ENCODE measurements around the gene SECISBP2.

The SECISBP2 gene

DNA sequence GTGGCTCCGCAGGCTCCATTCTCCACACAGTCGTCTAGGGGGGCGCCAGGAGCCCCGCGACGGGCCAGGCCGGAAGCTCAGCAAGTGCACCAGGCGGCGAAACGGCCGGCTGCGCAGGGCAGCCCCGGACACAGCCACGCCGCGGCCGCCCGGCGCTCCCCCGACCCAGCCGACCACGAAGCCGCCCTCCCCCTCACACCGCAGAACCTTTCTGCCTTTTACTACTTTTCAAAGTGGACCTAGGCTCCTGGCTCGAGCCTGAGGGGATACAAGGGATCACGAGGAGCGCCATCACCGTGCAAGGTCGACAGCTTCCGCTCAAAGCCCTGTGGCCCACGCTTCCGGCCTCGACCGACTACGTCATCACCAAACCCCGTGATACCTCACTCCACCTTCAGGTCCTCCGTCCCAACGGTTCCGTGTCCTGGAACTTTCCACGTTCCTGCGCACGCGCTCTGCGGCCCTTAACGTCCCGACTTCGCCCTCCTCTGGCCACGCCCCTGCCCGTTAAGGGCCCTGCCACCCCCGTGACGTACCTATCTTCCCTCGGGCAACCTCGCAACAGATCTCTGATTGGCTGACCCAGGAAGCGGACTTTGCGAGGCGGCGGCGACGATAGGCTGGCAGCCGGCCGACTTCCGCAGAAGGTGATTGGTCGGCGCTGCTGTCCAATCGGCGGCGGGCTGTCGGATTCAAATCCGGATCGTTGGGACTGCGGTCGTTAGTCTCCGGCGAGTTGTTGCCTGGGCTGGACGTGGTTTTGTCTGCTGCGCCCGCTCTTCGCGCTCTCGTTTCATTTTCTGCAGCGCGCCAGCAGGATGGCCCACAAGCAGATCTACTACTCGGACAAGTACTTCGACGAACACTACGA, 7.6 kb upstream of the SECISBP2 start, which contains the start of gene CKS2 (continued):
- TF ChIP-seq ZNF529 (tag by site-specific recombination; IDR thresholded peaks at IDR 0.05; ENCODE audit: insufficient replicate concordance) (no peak), KLF1 (tag by site-specific recombination; IDR thresholded peaks at IDR 0.05) (no peak), ZNF433 (tag by site-specific recombination; IDR thresholded peaks at IDR 0.05; ENCODE audit: low read depth) (no peak), BCL11B (tag by site-specific recombination; IDR thresholded peaks at IDR 0.05; ENCODE audit: low read depth) (no peak), YY2 (tag by site-specific recombination; IDR thresholded peaks at IDR 0.05) (peak; percentile 58; the same call in 1 of the 2 replicates), ZNF10 (tag by site-specific recombination; IDR thresholded peaks at IDR 0.05) (peak; percentile 72), SP7 (tag by site-specific recombination; IDR thresholded peaks at IDR 0.05) (peak; percentile 32; the same call in 1 of the 2 replicates), ZBTB21 (tag by site-specific recombination; IDR thresholded peaks at IDR 0.05) (peak; percentile 98), GLI4 (tag by site-specific recombination; IDR thresholded peaks at IDR 0.05) (no peak), ZNF211 (tag by site-specific recombination; IDR thresholded peaks at IDR 0.05; ENCODE audit: low read depth) (no peak), ZNF600 (tag by site-specific recombination; IDR thresholded peaks at IDR 0.05) (peak; percentile 66; the same call in 1 of the 2 replicates), ZNF274 (IDR thresholded peaks at IDR 0.05; ENCODE audit: low read length) (no peak), ZNF274 (tag by site-specific recombination; IDR thresholded peaks at IDR 0.05; ENCODE audit: borderline replicate concordance) (no peak), ZNF777 (tag by site-specific recombination; IDR thresholded peaks at IDR 0.05; ENCODE audit: borderline replicate concordance) (no peak), SP2 (tag by site-specific recombination; IDR thresholded peaks at IDR 0.05) (peak; percentile 96), ZBTB48 (tag by site-specific recombination; IDR thresholded peaks at IDR 0.05) (peak; percentile 41), ZNF404 (tag by site-specific recombination; IDR thresholded peaks at IDR 0.05) (no peak), ZNF660 (tag by site-specific recombination; IDR thresholded peaks at IDR 0.05) (peak; percentile 73; the same call in 1 of the 2 replicates), ZXDB (tag by site-specific recombination; IDR thresholded peaks at IDR 0.05) (peak; percentile 77), ZNF664 (tag by site-specific recombination; IDR thresholded peaks at IDR 0.05) (no peak), KLF10 (tag by site-specific recombination; IDR thresholded peaks at IDR 0.05) (no peak), ZEB2 (tag by site-specific recombination; IDR thresholded peaks at IDR 0.05) (peak; percentile 77; the same call in 1 of the 2 replicates)
- TF ChIP-seq, protein P1, sequence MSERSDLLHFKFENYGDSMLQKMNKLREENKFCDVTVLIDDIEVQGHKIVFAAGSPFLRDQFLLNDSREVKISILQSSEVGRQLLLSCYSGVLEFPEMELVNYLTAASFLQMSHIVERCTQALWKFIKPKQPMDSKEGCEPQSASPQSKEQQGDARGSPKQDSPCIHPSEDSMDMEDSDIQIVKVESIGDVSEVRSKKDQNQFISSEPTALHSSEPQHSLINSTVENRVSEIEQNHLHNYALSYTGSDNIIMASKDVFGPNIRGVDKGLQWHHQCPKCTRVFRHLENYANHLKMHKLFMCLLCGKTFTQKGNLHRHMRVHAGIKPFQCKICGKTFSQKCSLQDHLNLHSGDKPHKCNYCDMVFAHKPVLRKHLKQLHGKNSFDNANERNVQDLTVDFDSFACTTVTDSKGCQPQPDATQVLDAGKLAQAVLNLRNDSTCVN (tag by site-specific recombination; optimal IDR thresholded peaks at IDR 0.05), result peak; percentile 46
- TF ChIP-seq, protein P2, sequence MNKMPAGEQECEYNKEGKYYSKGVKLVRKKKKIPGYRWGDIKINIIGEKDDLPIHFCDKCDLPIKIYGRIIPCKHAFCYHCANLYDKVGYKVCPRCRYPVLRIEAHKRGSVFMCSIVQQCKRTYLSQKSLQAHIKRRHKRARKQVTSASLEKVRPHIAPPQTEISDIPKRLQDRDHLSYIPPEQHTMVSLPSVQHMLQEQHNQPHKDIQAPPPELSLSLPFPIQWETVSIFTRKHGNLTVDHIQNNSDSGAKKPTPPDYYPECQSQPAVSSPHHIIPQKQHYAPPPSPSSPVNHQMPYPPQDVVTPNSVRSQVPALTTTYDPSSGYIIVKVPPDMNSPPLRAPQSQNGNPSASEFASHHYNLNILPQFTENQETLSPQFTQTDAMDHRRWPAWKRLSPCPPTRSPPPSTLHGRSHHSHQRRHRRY (tag by site-specific recombination; IDR thresholded peaks at IDR 0.05), result no peak
- TF ChIP-seq, protein P3, sequence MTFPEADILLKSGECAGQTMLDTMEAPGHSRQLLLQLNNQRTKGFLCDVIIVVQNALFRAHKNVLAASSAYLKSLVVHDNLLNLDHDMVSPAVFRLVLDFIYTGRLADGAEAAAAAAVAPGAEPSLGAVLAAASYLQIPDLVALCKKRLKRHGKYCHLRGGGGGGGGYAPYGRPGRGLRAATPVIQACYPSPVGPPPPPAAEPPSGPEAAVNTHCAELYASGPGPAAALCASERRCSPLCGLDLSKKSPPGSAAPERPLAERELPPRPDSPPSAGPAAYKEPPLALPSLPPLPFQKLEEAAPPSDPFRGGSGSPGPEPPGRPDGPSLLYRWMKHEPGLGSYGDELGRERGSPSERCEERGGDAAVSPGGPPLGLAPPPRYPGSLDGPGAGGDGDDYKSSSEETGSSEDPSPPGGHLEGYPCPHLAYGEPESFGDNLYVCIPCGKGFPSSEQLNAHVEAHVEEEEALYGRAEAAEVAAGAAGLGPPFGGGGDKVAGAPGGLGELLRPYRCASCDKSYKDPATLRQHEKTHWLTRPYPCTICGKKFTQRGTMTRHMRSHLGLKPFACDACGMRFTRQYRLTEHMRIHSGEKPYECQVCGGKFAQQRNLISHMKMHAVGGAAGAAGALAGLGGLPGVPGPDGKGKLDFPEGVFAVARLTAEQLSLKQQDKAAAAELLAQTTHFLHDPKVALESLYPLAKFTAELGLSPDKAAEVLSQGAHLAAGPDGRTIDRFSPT (tag by site-specific recombination; IDR thresholded peaks at IDR 0.05), result peak; percentile 100
- TF ChIP-seq, protein P4, sequence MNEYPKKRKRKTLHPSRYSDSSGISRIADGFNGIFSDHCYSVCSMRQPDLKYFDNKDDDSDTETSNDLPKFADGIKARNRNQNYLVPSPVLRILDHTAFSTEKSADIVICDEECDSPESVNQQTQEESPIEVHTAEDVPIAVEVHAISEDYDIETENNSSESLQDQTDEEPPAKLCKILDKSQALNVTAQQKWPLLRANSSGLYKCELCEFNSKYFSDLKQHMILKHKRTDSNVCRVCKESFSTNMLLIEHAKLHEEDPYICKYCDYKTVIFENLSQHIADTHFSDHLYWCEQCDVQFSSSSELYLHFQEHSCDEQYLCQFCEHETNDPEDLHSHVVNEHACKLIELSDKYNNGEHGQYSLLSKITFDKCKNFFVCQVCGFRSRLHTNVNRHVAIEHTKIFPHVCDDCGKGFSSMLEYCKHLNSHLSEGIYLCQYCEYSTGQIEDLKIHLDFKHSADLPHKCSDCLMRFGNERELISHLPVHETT (tag by site-specific recombination; IDR thresholded peaks at IDR 0.05), result no peak
- TF ChIP-seq, protein P5, sequence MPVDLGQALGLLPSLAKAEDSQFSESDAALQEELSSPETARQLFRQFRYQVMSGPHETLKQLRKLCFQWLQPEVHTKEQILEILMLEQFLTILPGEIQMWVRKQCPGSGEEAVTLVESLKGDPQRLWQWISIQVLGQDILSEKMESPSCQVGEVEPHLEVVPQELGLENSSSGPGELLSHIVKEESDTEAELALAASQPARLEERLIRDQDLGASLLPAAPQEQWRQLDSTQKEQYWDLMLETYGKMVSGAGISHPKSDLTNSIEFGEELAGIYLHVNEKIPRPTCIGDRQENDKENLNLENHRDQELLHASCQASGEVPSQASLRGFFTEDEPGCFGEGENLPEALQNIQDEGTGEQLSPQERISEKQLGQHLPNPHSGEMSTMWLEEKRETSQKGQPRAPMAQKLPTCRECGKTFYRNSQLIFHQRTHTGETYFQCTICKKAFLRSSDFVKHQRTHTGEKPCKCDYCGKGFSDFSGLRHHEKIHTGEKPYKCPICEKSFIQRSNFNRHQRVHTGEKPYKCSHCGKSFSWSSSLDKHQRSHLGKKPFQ (tag by site-specific recombination; IDR thresholded peaks at IDR 0.05), result no peak
